ENCODE measurements around the gene IL1RAPL2.
"Not testable (repeated sequence)": the region's sequence is repeated elsewhere in the genome, so short reads cannot be mapped to it uniquely, and the experiment has no call there.

The IL1RAPL2 gene

DNA sequence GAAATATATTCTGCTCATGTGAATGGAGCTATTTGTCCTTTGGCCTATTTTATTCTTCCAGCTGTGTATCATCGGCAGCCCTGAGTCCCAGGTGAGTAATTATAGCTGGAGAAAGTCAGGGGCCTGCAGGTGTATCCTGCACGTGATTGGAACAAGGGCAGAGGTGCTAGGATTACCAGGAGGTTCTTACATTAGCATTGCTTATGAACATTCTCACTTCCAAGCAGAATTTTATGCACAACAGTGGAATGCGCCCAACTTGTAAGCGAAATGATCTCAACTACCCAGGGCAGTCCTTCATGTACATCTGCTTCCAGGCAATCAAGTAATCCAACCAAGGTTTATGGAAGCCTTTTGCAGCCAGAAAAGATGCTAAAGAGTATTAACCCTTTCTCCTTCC lies 1187.4 kb downstream of the IL1RAPL2 start:
- in situ Hi-C loops (cut with HindIII; ENCODE audit: low sequenced_read_pairs) = no loop called here

DNA sequence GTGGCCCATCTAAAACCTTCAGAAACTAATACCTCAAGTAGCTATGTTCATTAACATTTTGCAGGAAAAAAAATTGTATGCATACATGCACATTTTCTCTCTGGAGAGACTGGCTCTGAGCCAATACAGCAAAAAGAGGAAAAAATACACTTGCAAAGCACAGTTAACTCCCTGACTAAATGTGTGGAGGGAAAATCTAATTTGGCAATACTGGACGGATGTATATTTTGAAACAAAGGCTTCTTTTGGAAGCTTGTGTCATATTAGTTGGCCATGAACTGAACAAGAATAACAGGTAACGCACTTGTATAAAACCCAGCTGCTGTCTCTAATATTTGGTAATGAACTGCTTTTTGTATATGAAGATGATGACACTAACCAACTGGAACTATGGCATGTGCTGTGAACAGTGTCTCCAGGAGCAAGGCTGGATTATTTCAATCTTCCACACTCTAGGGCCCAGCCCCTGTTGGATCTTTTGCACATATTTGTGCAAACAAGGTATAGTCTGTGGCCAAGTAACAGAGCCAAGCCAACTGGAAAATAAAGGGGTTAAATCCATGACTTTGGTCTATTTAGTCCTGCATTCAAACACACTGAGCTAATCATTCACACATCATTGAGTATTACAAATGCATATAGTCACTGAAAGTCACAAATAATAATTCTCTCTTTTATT lies 1188.4 kb downstream of the IL1RAPL2 start:
- in situ Hi-C loops (cut with HindIII; ENCODE audit: low sequenced_read_pairs) = no loop called here

DNA sequence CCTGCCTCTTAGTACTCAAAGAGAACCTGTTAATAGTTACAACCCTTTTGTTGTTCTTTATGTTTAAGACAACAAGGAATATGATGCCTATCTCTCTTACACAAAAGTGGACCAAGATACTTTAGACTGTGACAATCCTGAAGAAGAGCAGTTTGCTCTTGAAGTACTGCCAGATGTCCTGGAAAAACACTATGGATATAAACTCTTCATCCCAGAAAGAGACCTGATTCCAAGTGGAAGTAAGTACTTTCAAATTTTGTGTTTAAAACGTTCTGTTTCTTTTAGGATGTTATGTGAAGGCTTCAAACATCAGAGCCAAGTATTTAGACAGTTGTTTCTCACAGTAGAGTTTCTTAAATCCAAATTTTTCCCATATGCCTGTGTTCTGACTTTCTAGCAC lies 1189.1 kb downstream of the IL1RAPL2 start:
- in situ Hi-C loops (cut with HindIII; ENCODE audit: low sequenced_read_pairs) = no loop called here

DNA sequence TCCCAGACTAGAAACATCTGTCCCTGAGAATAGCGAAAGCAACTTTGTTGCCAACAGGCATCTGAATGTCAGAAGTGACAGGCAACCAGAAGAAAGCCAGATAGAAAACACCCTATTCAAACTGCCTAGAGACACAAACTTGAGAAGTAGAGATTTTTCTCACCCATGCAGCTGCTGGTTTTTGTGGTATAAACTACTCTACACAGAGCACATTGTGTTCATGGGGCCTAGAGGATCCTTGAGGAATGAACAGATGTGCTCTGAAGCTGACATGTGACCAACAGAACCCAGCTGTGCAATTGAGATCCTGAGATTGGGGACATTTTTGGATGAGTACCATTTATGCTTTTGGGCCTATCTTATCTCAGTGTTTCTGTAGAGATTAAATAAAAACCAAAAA lies 1192.8 kb downstream of the IL1RAPL2 start:
- in situ Hi-C loops (cut with HindIII; ENCODE audit: low sequenced_read_pairs) = no loop called here

DNA sequence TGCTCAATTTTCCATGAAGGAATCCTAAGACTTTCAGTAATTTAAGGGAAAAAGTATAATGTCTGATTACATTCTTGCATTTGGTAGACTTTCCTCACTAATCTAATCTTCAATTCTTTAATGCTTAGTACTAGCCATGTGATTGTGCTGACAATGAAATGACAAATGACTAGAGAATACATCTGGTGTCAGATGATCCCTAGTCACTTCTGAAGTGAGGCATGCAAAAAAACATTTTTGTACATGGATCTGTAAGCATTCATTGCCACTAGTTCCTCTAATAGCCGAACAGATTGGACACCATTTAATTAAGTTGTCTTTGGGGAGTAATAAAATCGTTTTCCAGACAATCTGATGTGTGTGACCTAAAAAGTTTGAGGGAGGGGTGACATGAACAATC lies 1193.6 kb downstream of the IL1RAPL2 start:
- in situ Hi-C loops (cut with HindIII; ENCODE audit: low sequenced_read_pairs) = no loop called here

DNA sequence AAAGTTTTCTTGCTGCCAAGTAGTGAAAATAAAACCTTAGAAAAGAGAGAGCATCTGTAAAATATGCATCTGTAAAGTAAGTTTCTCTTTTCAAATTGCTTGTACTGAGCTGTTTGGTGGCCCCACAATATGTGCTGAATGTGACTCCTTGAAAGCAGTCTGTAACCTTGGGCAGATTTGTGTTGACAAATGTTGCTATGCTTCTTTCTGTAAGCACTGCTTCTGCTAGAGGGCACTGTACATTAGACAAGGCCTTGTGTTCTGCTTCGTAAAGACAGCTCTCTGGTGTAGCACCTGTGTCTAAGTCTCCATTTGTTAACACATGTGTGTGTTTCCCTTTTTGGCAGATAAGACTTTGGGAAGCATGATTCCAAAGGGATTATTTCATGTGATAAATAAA lies 1199.7 kb downstream of the IL1RAPL2 start:
- in situ Hi-C loops (cut with HindIII; ENCODE audit: low sequenced_read_pairs) = no loop called here

DNA sequence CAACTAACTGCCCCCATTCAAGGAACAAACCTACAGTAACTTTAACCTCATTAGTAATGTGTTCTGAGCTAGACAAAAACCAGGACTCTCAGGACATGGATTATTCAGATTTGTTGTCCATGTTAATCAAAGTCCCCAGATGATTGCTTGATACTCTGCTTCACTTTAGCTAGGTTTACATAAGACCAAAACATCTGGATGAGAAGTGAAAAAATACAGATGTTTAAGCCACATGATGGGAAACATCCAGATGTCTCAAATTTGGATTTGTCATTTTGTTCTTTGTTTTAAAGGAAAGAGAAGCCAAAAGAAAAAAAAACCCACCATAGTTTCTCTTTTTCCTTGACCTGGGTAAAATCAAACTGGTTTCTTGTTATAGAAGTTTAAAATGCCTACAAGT lies 1207.8 kb downstream of the IL1RAPL2 start:
- in situ Hi-C loops (cut with HindIII; ENCODE audit: low sequenced_read_pairs) = no loop called here

DNA sequence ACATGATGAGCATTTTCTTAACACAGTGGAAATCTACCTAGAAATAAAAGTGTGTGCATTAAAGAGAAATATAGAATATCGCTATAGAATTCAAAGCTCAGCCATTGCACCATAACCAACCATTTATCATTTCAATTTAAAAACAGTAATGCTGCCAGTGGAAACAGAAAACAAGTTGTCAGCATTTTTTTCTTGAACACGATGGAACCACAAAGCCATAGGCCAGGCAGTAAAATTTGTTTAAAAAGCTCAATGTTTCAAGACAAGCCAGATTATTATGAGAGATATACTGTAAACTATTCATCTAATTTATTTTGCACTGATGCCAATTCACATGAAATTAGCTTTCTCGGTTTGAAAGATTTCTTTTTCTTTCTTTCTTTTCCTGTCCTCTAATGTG lies 1209.7 kb downstream of the IL1RAPL2 start:
- in situ Hi-C loops (cut with HindIII; ENCODE audit: low sequenced_read_pairs) = no loop called here

DNA sequence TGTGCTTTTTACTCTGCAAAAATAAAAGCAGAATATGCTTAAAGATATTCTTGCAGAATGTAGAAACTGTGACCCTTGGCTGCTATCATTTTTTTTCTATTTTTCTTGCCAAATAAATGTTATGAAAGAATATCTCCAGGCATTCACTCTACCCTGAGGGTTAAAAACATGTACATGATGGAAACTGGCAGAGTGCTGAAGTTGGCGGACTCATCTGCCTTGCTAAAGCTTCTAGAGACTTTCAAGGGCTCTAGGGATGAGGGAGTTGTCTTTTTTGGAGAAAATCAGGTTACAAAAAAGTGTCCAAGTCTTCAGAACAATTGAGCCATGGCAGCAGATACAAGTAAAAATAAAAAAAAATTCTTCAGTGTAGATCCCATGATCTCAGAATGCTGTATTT lies 1215.8 kb downstream of the IL1RAPL2 start:
- in situ Hi-C loops (cut with HindIII; ENCODE audit: low sequenced_read_pairs) = no loop called here

DNA sequence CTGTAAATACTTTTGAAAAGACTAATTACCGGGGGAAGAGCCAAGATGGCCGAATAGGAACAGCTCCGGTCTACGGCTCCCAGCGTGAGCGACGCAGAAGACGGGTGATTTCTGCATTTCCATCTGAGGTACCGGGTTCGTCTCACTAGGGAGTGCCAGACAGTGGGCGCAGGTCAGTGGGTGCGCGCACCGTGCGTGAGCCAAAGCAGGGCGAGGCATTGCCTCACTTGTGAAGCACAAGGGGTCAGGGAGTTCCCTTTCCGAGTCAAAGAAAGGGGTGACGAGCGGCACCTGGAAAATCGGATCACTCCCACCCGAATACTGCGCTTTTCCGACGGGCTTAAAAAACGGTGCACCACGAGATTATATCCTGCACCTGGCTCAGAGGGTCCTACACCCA lies 1230.9 kb downstream of the IL1RAPL2 start:
- in situ Hi-C loops (cut with HindIII; ENCODE audit: low sequenced_read_pairs) = not testable (repeated sequence)

DNA sequence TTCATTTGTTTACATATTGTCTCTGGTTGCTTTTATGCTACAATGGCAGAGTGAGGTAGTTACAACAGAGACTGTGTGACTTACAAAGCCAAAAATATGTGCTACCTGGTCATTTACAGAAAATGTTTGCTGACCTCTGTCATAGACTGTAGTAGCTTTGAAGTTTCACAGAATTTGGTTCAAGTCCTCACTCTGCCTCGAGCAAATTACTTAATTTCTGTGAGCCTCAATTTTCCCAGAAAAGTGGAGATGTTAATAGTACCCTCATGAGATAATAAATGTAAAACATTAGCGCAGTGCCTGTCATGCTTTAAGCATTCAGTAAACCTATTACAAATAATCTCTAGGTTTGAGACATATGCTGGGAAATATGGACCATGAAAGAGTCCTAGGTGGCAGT lies 1237.9 kb downstream of the IL1RAPL2 start:
- in situ Hi-C loops (cut with HindIII; ENCODE audit: low sequenced_read_pairs) = no loop called here

DNA sequence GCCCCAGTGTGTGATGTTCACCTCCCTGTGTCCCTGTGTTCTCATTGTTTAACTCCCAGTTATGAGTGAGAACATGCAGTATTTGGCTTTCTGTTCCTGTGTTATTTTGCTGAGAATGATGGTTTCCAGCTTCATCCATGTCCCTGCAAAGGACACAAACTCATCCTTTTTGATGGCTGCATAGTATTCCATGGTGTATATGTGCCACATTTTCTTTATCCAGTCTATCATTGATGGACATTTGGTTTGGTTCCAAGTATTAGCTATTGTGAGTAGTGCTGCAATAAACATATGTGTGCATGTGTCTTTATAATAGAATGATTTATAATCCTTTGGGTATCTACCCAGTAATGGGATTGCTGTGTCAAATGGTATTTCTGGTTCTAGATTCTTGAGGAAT lies 1239.7 kb downstream of the IL1RAPL2 start:
- in situ Hi-C loops (cut with HindIII; ENCODE audit: low sequenced_read_pairs) = not testable (repeated sequence)

DNA sequence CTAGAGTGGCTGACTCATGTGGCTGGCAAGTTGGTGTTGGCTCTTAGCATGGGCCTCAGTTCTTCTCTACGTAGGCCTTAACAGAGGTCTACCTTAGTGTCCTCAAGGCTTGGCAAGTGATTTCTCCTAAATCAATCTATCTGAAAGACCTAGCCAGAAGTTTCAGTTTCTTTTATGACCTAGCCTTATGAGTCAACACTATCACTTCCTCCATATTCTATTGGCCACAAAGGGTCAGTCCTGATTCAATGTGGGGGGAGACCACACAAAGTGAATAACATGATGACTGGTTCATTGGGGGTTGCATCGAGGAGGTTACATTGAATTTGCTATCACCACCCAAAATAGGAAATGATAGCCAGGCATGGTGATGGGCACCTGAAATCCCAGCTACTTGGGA lies 1250.5 kb downstream of the IL1RAPL2 start:
- in situ Hi-C loops (cut with HindIII; ENCODE audit: low sequenced_read_pairs) = no loop called here

Measured in DLD1 (cell line).